Activated gamma-delta T cell treated with anti-CD3 and anti-CD28 coated beads, Interleukin-2, amount 50 U/mL, for 16 hours (primary cell): ENCODE data around the gene RIMBP2.

Experiments used
- DNase-seq: peaks from one replicate; pipeline ENCODE4 v3.0.0-alpha.2; 2020; ENCODE audit warnings: low read depth

The RIMBP2 gene

GRCh38 chr12:130627175-130627574, 88.9 kb downstream of the RIMBP2 start:
- DNase-seq, result no peak

- no peak for DNase-seq
Observed at GRCh38 chr12:130626601-130627000, 89.5 kb downstream of the RIMBP2 start.

GRCh38 chr12:130625201-130625600, 90.9 kb downstream of the RIMBP2 start:
- no peak for DNase-seq

- no peak for DNase-seq
Observed at GRCh38 chr12:130622803-130623202, 93.3 kb downstream of the RIMBP2 start.

GRCh38 chr12:130621696-130622298, 94.3 kb downstream of the RIMBP2 start:
- DNase-seq, result no peak

- DNase-seq, result no peak
Observed at GRCh38 chr12:130620756-130621155, 95.3 kb downstream of the RIMBP2 start.

GRCh38 chr12:130620281-130620680, 95.8 kb downstream of the RIMBP2 start:
- no peak for DNase-seq

- DNase-seq, result no peak
Observed at GRCh38 chr12:130619385-130620001, 96.6 kb downstream of the RIMBP2 start.

- no peak for DNase-seq
Observed at GRCh38 chr12:130617219-130617618, 98.9 kb downstream of the RIMBP2 start.

- no peak for DNase-seq
Observed at GRCh38 chr12:130615861-130616345, 100.2 kb downstream of the RIMBP2 start.

- DNase-seq, result no peak
Observed at GRCh38 chr12:130614530-130614905, 101.6 kb downstream of the RIMBP2 start.

GRCh38 chr12:130613831-130614529, 102.1 kb downstream of the RIMBP2 start:
- DNase-seq, result no peak

- no peak for DNase-seq
Observed at GRCh38 chr12:130613131-130613530, 103.0 kb downstream of the RIMBP2 start.

GRCh38 chr12:130611026-130611905, 104.8 kb downstream of the RIMBP2 start:
- DNase-seq, result no peak

GRCh38 chr12:130609966-130610365, 106.1 kb downstream of the RIMBP2 start:
- DNase-seq, result no peak

GRCh38 chr12:130608831-130609230, 107.3 kb downstream of the RIMBP2 start:
- no peak for DNase-seq

- DNase-seq, result no peak
Observed at GRCh38 chr12:130608132-130608531, 108.0 kb downstream of the RIMBP2 start.

- DNase-seq, result no peak
Observed at GRCh38 chr12:130606231-130606630, 109.9 kb downstream of the RIMBP2 start.

- DNase-seq, result no peak
Observed at GRCh38 chr12:130603396-130603965, 112.6 kb downstream of the RIMBP2 start.

- DNase-seq, result no peak
Observed at GRCh38 chr12:130602251-130602650, 113.8 kb downstream of the RIMBP2 start.

GRCh38 chr12:130601327-130601726, 114.8 kb downstream of the RIMBP2 start:
- no peak for DNase-seq

- DNase-seq, result no peak
Observed at GRCh38 chr12:130596241-130596640, 119.9 kb downstream of the RIMBP2 start.
